ENCODE measurements around the gene TXNRD2. TPM values are rescaled to one million over a fixed set of nuclear protein-coding genes. Genes with fewer than 3 reads are reported as not detected.

TXNRD2 gene
- total RNA-seq, 1 experiment from 2014 or later: 22.4 TPM

GRCh38 chr22:19876941-19877625 lies 64.5 kb downstream of the TXNRD2 start:
- Histone ChIP-seq H3K9me2 (ENCODE audit: insufficient read depth) (no peaks in the 10 kb centered on the region), H4K20me1 (ENCODE audit: insufficient read depth) (no peaks in the 10 kb centered on the region; the same call in 1 of the 2 replicates), H3K27me3 (ENCODE audit: insufficient read depth, low read depth) (no peaks in the 10 kb centered on the region), H3K27ac (no peak overlapping the region), H3K79me2 (ENCODE audit: low read depth) (no peaks in the 10 kb centered on the region), H3K4me2 (no peak overlapping the region), H3K4me1 (replicated peaks; ENCODE audit: insufficient read depth) (peaks cover 19% of the 10 kb centered on the region), H2AFZ (no peak overlapping the region), H3F3A (ENCODE audit: insufficient read depth, low read depth) (peaks cover 8% of the 10 kb centered on the region), H3K36me3 (ENCODE audit: low read depth) (no peaks in the 10 kb centered on the region), H3K9me3 (ENCODE audit: insufficient read depth, low read depth) (no peaks in the 10 kb centered on the region), H3K4me3 (no peak overlapping the region)
- no TSS peak for BruUV-seq (replicated peaks)
- DNase-seq: no peak
- intact Hi-C loops (cut with micrococcal nuclease; ENCODE audit: unreplicated experiment): no loop called here
- CTCF ChIA-PET: no interaction called here
- POLR2A ChIA-PET (ENCODE audit: unreplicated experiment): no interaction called here
- no peak for TF ChIP-seq CTCF (conservative IDR thresholded peaks at IDR 0.05)
- no peak for TF ChIP-seq EZH2 (IDR thresholded peaks at IDR 0.05; ENCODE audit: low read depth)

GRCh38 chr22:19876314-19876940 lies 65.2 kb downstream of the TXNRD2 start:
- H3K4me3 ChIP-seq: no peak overlapping the region
- no peak overlapping the region for H3K27ac ChIP-seq
- peaks cover 13% of the 10 kb centered on the region for H3K4me1 ChIP-seq (replicated peaks; ENCODE audit: insufficient read depth)
- intact Hi-C loops (cut with micrococcal nuclease; ENCODE audit: unreplicated experiment): no loop called here
- no peak for TF ChIP-seq EZH2 (IDR thresholded peaks at IDR 0.05; ENCODE audit: low read depth)
- TF ChIP-seq CTCF (conservative IDR thresholded peaks at IDR 0.05): no peak
- POLR2A ChIA-PET (ENCODE audit: unreplicated experiment): no interaction called here
- H2AFZ ChIP-seq: no peak overlapping the region
- no peaks in the 10 kb centered on the region for H3K27me3 ChIP-seq (ENCODE audit: insufficient read depth, low read depth)
- DNase-seq: no peak
- H4K20me1 ChIP-seq (ENCODE audit: insufficient read depth): no peaks in the 10 kb centered on the region; the same call in 1 of the 2 replicates
- no peaks in the 10 kb centered on the region for H3K9me3 ChIP-seq (ENCODE audit: insufficient read depth, low read depth)
- no peaks in the 10 kb centered on the region for H3K36me3 ChIP-seq (ENCODE audit: low read depth)
- H3K4me2 ChIP-seq: no peak overlapping the region
- CTCF ChIA-PET: no interaction called here
- H3K79me2 ChIP-seq (ENCODE audit: low read depth): no peaks in the 10 kb centered on the region
- no peaks in the 10 kb centered on the region for H3K9me2 ChIP-seq (ENCODE audit: insufficient read depth)
- BruUV-seq (replicated peaks): no TSS peak
- peaks cover 2% of the 10 kb centered on the region for H3F3A ChIP-seq (ENCODE audit: insufficient read depth, low read depth)

GRCh38 chr22:19875531-19876313 lies 65.9 kb downstream of the TXNRD2 start:
- TF ChIP-seq CTCF (conservative IDR thresholded peaks at IDR 0.05) (no peak), EZH2 (IDR thresholded peaks at IDR 0.05; ENCODE audit: low read depth) (no peak)

More at GRCh38 chr22:19875531-19876313, 65.9 kb downstream of the TXNRD2 start:
- BruUV-seq (replicated peaks): no TSS peak
- no peaks in the 10 kb centered on the region for H3K27me3 ChIP-seq (ENCODE audit: insufficient read depth, low read depth)
- H3K27ac ChIP-seq: no peak overlapping the region
- no peaks in the 10 kb centered on the region for H3K9me2 ChIP-seq (ENCODE audit: insufficient read depth)
- no peaks in the 10 kb centered on the region for H3K9me3 ChIP-seq (ENCODE audit: insufficient read depth, low read depth)
- POLR2A ChIA-PET (ENCODE audit: unreplicated experiment): no interaction called here
- H3K4me1 ChIP-seq (replicated peaks; ENCODE audit: insufficient read depth): peaks cover 8% of the 10 kb centered on the region
- DNase-seq: no peak
- no peak overlapping the region for H3K4me3 ChIP-seq
- H4K20me1 ChIP-seq (ENCODE audit: insufficient read depth): no peaks in the 10 kb centered on the region
- CTCF ChIA-PET: interaction anchor here (0.6 kb wide), 1 partner anchor 186 kb away, joined by 3 read pairs; no protein-coding TSS in a partner anchor
- H3K79me2 ChIP-seq (ENCODE audit: low read depth): no peaks in the 10 kb centered on the region
- intact Hi-C loops (cut with micrococcal nuclease; ENCODE audit: unreplicated experiment): loop anchor here (1.0 kb wide), 1 partner anchor 69 kb away; no protein-coding TSS in a partner anchor
- H3K4me2 ChIP-seq: no peak overlapping the region
- no peaks in the 10 kb centered on the region for H3K36me3 ChIP-seq (ENCODE audit: low read depth)
- no peaks in the 10 kb centered on the region for H3F3A ChIP-seq (ENCODE audit: insufficient read depth, low read depth)
- H2AFZ ChIP-seq: no peak overlapping the region

Data from PC-9 (cell line).